Colonic mucosa (tissue), 4 donors: ENCODE results near the gene THSD7A. TPM values are rescaled to one million over a fixed set of nuclear protein-coding genes. Genes with fewer than 3 reads are reported as not detected.

Experiments
- DNase-seq: peaks from one replicate; pipeline ENCODE4 v3.0.0-alpha.2; 2020
- H3K27ac ChIP-seq: fragments of 200-600 bp; one replicate; pipeline ENCODE4 v1.8.0; 2021
- H3K27me3 ChIP-seq: fragments of 200-600 bp; one replicate; pipeline ENCODE4 v1.8.0; 2021
- H3K36me3 ChIP-seq: fragments of 200-600 bp; one replicate; pipeline ENCODE4 v1.8.0; 2021
- H3K4me1 ChIP-seq: fragments of 200-600 bp; one replicate; pipeline ENCODE4 v1.8.0; 2021; ENCODE audit warnings: mild to moderate bottlenecking
- H3K4me3 ChIP-seq: fragments of 200-600 bp; one replicate; pipeline ENCODE4 v1.8.0; 2021
- H3K9ac ChIP-seq, 2 donors: one replicate each; pipeline ENCODE4 v1.7.0; 2013; ENCODE audit warnings: control low read depth in 2 of 2, low read depth in 2 of 2, low read length in 2 of 2
- H3K9me3 ChIP-seq: fragments of 200-600 bp; one replicate; pipeline ENCODE4 v1.8.0; 2021
- intact Hi-C: fragments of 100-400 bp; cut with DNase I; formaldehyde crosslinking; loops from one replicate; pipeline ENCODE4 v1.14.1; 2022
- total RNA-seq, 2 donors: library from RNA; stranded (reverse); fragmentation: NEBNext Ultra II Directional in 1 of 2; extraction: Animal tissue kit (Norgen Biotek cat#: 25700) in 1 of 2; gene quantifications; one replicate each; pipeline ENCODE4 v1.2.1, GENCODE V29; 2021
- TF ChIP-seq, protein P1 (sequence below): fragments of 200-600 bp; IDR thresholded peaks from one replicate; pipeline ENCODE4 v1.8.0; 2022; ENCODE audit warnings: antibody characterized with exemption, mild to moderate bottlenecking
- donor health status: healthy.
- donor health status: DM: no; HTN: no; CAD: no.
- donor health status: DM: no; HTN: no; CAD: no.

THSD7A gene
- total RNA-seq, 2 donors from 2014 or later, result 2.1 to 2.3 TPM

DNA sequence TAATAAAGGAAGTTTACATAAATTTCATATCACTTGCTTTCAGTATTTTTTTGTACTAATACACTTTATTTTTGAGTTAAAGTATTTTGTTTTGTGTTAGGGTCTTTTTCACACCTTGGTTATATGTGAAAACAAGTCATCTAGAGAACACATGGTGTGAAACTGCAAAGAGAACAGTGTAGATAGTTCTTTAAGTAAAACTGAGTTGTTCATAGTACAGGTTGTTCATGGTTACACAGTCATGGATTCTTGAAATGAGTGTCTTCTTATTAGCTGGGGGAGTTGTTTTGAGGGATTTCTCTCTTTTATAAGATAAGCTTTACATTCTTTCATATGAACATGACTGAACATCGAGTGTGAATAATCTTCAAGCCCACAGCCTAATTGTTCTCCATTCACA, 244.2 kb downstream of the THSD7A start:
- Histone ChIP-seq H3K4me3 (no peak overlapping the region), H3K36me3 (no peaks in the 10 kb centered on the region), H3K27me3 (no peaks in the 10 kb centered on the region), H3K9ac (no peak overlapping the region), H3K4me1 (no peaks in the 10 kb centered on the region), H3K9me3 (no peaks in the 10 kb centered on the region), H3K27ac (no peak overlapping the region)
- intact Hi-C loops, result no loop called here
- no peak for DNase-seq
- TF ChIP-seq, protein P1, sequence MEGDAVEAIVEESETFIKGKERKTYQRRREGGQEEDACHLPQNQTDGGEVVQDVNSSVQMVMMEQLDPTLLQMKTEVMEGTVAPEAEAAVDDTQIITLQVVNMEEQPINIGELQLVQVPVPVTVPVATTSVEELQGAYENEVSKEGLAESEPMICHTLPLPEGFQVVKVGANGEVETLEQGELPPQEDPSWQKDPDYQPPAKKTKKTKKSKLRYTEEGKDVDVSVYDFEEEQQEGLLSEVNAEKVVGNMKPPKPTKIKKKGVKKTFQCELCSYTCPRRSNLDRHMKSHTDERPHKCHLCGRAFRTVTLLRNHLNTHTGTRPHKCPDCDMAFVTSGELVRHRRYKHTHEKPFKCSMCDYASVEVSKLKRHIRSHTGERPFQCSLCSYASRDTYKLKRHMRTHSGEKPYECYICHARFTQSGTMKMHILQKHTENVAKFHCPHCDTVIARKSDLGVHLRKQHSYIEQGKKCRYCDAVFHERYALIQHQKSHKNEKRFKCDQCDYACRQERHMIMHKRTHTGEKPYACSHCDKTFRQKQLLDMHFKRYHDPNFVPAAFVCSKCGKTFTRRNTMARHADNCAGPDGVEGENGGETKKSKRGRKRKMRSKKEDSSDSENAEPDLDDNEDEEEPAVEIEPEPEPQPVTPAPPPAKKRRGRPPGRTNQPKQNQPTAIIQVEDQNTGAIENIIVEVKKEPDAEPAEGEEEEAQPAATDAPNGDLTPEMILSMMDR, result no peak

DNA sequence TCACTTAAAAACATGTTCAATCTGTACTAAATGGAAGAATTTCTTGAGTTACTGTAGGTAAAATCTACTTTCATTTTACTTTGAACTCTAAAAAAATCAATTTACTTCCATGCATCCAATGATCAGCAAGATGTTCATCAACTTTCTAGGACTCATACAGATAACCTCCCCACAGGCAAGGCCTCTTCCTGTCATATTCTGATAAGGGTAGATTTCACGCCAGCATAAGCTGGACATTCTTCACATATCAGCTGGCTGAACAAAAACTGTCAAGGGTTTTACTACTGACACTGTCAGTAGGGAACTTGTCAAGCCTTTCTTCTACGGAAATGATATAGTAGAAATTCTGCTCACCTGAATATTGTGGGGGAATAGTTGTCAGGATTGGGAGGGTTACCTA, 244.9 kb downstream of the THSD7A start:
- TF ChIP-seq, protein P1, result no peak
- DNase-seq, result no peak
- Histone ChIP-seq H3K4me3 (no peak overlapping the region), H3K9me3 (no peaks in the 10 kb centered on the region), H3K36me3 (no peaks in the 10 kb centered on the region), H3K27ac (no peak overlapping the region), H3K9ac (no peak overlapping the region), H3K4me1 (no peaks in the 10 kb centered on the region), H3K27me3 (no peaks in the 10 kb centered on the region)
- intact Hi-C loops, result no loop called here

DNA sequence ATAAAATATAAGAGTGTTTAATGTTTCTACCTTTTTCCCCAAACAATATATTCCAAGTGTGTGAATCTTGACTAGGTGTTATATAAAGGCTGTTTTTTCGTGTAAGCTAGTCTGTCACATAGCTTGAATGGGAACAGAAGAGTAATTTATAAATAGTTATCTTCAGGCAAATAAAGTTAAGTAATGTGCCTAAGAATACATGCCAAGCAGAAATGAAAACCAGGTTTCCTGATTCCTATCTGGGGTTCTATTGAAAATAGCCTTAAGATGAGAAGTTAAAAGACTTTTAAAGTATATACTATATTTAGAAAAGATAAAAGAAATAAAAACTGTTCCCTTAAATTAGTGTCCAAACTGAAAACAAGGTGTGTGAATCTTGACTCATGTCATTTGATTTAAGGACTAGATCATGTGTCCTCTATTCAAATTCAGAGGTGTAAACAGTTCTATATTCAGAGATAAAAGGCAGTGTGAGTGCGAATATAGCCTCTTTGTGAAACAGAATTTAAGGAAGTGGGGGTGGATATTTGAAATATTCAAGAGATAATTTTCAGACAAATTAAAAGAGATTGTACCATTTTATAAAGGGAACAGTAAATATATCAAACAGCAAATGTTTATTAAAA, 247.5 kb downstream of the THSD7A start:
- intact Hi-C loops, result no loop called here
- H3K9ac ChIP-seq, result no peak overlapping the region
- no peak for DNase-seq
- no peaks in the 10 kb centered on the region for H3K9me3 ChIP-seq
- H3K27ac ChIP-seq, result no peak overlapping the region
- TF ChIP-seq, protein P1, result no peak
- no peaks in the 10 kb centered on the region for H3K4me1 ChIP-seq
- H3K27me3 ChIP-seq, result no peaks in the 10 kb centered on the region
- H3K36me3 ChIP-seq, result no peaks in the 10 kb centered on the region
- H3K4me3 ChIP-seq, result no peak overlapping the region

DNA sequence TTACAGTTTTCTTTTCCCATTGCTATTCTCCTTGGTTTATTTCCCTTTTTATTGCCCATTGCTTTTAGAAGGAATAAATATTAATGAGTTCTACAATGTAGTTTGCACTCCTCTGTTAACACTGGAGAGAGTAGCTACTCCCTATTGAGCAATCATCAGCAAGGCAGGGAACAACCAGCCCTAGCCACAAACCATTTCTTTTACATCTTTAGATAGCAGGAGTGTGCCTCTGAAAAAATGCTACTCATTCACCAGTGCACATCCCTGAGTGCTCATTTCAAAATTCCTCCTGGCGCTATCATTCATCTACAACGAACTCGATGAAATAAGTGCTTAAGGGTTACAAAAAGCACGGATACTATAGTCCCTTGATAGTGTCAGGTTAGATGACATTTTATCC, 252.9 kb downstream of the THSD7A start:
- H3K4me3 ChIP-seq, result no peak overlapping the region
- no peaks in the 10 kb centered on the region for H3K9me3 ChIP-seq
- no peak for DNase-seq
- H3K27ac ChIP-seq, result no peak overlapping the region
- H3K27me3 ChIP-seq, result no peaks in the 10 kb centered on the region
- intact Hi-C loops, result no loop called here
- no peaks in the 10 kb centered on the region for H3K4me1 ChIP-seq
- H3K36me3 ChIP-seq, result no peaks in the 10 kb centered on the region
- H3K9ac ChIP-seq, result no peak overlapping the region
- TF ChIP-seq, protein P1, result no peak

DNA sequence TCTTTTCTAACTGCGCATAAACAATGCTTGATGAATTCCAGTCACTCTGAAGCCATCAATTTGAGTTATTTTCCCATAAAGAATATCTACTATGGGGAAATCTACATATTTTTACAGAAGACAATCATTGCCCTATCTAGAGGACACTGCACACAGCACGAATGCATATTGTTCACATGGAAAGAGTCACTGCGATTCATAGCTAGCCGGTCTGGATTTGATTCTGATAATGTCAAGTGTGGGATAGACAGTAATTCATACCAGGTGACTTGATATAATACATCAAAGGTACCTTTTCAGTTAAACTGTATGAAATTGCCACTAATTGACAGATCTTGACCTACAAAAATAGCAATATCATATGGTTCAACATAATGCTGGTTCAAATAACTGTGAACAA, 255.7 kb downstream of the THSD7A start:
- DNase-seq, result no peak
- TF ChIP-seq, protein P1, result no peak

More for the DNA sequence above, 255.7 kb downstream of the THSD7A start:
- Histone ChIP-seq H3K4me1 (no peaks in the 10 kb centered on the region), H3K27ac (no peak overlapping the region), H3K9me3 (no peaks in the 10 kb centered on the region), H3K27me3 (no peaks in the 10 kb centered on the region), H3K4me3 (no peak overlapping the region), H3K9ac (no peak overlapping the region), H3K36me3 (no peaks in the 10 kb centered on the region)
- intact Hi-C loops, result no loop called here
